Activated CD4-positive, alpha-beta T cell treated with anti-CD3 and anti-CD28 coated beads, Interleukin-2, amount 50 U/mL, for 1 hour (primary cell): ENCODE measurements around the gene LRRTM4.
"Not testable (repeated sequence)": the region's sequence is repeated elsewhere in the genome, so short reads cannot be mapped to it uniquely, and the experiment has no call there.

Experiments
- DNase-seq: peaks from one replicate; pipeline ENCODE4 v3.0.0-alpha.2; 2020

LRRTM4 gene

DNA sequence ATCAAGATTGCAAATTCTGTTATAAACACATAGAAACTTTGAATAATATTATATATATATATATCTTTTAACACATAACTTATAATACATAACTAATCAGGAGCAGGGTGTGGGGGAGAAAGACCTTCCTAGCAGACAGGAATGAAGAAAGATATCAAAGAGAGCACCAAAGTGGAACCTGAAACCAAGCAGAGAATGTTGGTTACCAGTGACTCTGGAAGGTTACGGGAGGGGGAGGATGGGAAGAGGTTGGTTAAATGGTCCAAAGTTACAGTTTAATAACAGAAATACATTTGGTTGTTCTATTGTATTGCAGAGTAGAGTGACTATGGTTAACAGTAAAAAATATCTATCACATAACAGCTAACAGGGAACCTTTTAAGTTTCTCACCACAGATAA, 366.7 kb downstream of the LRRTM4 start:
- DNase-seq: no peak

DNA sequence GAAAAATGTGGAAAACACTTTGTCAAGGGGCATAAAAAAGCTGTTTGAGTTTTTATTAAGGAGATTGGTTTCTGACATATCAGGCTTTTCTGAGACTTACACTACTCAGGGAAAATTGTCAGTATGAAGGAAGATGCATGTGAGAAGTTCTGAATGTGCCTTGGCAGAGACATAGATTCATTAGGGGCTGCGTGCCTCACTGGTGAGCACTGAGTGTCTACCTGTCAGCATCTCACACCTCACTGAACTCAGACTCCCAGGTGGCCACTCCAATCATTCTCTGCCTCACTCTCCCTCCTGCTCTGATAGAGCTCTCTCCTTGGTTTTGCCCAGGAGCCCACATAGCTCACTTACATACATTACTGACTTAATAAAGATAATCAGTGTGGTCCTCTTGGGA, 372.6 kb downstream of the LRRTM4 start:
- DNase-seq: no peak

DNA sequence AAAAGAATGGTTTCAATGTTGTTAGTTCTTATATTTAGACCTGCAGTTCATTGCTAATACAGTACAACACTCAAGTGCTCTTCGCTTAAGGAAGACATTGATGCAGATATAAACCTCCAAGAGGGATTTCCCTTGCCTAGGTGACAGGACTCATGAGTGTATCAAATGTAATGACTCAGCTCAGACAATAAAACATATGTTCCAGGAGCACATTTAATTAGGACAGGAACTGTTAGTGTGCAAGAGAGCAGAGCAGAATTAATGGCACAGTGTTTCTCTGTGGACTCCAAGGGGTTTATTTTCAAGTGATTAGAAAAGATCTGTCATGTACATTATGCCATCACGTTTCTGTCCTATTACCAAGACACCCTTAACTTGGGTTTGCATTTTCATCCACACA, 375.0 kb downstream of the LRRTM4 start:
- no peak for DNase-seq

DNA sequence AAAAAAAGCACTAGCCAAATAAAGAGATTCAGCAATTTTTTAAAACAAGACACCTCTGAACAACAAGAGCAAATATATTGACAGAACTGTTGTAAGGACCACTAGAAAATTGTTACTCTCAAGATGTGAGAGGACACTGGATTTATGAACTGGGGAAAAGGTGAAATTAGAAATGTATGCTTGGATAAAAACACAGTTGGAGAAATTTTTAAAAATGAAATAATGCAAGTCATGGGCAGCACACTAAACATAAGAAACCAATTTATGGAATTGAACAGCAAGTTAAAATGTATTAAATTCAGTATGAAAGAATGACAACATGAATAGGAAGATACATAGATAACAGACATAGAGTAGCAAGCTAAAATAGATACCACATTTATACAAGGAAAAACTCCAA, 377.4 kb downstream of the LRRTM4 start:
- DNase-seq: no peak

DNA sequence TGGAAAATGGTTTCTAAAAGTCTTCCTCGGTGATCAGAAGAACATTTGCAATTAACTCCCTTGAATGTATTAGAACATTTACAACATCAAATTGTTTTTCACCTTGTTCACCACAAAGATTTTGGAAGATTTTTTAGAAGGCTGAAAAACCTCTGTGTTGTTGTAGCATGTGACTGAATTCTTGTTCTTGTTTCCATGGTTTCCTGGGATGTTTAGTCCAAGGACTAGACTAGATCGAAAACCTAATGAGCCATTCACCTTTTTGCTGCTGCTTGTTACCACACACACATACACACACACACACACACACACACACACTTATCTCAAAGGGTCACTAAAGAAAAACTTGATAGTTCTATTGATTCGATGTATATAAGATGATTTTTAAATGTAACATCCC, 380.0 kb downstream of the LRRTM4 start:
- no peak for DNase-seq

DNA sequence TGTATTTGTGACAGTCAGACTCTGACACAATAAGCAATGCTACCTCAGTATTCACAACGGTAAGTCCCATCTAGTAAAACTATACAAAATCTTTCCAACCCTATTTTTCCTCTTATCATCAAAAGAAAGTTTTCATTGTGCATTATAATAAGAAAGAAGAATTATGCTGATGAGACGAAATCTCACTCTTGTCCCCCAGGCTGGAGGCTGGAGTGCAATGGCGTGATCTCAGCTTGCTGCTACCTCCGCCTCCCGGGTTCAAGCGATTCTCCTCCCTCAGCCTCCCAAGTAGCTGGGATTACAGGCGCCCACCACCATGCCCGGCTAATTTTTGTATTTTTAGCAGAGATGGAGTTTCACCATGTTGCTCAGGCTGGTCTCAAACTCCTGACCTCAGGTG, 393.7 kb downstream of the LRRTM4 start:
- not testable (repeated sequence) for DNase-seq

DNA sequence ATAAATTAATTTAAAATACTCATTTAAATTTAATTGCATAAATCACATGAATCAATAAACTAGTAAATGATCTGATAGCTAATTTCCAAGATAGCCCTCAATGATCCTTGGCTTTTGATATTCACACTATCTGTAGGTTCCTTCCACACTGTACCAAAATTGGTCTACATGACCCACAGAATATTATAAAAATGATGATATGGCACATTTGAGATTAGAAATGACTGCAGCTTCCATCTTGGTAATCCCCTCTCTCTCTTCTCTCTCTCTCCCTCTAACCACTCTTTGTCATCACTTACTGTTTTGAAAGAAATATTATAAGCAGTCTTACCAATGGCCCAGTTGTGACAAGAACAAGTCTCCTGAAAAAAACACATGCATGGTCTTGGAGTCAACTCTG, 394.8 kb downstream of the LRRTM4 start:
- no peak for DNase-seq

DNA sequence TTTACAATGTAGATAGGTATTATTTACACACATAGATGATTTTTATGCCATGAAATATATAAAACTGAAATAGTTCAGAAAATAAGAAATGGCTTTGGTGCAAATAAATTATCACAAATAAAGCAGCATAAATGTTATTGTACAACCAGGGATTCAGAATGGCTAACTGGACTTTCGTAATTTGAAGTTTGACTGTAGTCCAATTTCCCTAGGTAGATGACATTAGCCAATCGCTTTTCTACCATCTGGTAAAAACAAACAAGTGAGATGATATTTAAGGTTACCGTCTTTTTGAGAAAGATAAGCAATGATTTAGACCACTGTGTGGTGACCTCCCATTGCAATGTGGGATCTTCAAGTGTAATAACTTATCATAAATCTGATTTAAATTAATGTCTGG, 400.7 kb downstream of the LRRTM4 start:
- DNase-seq: no peak

DNA sequence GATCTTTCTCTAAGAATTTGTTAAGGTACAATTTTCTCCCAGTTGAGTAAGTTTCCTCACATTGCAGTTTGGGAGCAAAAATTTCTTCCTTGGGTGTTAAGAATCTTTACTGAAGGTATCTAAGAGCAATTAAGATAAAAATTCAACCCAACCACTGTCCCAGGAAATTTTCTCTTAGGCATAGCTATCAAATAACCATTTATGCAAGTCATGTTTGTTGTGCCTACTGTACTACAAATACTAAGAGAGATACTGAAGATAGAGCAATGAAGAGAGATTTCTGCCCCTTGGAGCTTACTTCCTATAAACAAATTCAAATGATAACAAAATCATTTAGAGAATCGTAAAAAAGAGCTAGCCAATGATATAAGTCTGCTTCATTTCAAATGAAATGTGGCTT, 402.8 kb downstream of the LRRTM4 start:
- DNase-seq: no peak

DNA sequence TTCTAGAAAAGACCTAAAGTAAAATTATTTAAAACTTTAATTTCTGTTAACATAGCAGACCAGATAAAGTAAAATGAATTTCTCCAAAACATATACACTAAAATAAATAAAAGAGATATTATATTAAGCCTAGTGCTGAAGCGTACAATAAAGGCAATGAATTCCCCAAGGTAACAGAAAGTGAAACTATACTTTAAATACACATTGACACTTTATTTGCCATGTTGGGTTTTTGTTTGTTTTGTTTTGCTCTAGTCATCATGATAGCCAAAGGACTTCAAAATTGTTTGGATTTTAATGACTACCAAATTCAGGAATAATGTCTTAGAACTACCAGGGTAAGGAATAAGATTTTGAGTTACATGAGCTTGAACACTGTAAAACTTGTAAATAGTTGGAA, 413.3 kb downstream of the LRRTM4 start:
- DNase-seq: no peak

DNA sequence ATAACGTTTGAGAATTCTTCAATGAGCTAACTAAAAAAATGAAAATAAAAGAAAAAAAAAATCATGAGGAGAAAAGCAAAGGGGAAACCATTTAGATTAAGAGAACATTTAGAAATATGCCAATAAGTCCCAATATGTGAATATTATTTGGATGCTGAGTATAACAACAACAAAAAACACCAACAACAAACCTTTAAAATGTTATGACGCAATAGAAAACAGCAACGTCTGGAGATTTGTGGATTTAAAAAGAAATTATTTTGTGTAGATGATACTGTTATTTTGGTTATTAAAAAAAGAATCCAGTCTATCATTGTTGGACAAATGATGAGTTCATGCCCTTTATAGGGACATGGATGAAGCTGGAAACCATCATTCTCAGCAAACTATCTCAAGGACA, 417.2 kb downstream of the LRRTM4 start:
- DNase-seq: no peak

DNA sequence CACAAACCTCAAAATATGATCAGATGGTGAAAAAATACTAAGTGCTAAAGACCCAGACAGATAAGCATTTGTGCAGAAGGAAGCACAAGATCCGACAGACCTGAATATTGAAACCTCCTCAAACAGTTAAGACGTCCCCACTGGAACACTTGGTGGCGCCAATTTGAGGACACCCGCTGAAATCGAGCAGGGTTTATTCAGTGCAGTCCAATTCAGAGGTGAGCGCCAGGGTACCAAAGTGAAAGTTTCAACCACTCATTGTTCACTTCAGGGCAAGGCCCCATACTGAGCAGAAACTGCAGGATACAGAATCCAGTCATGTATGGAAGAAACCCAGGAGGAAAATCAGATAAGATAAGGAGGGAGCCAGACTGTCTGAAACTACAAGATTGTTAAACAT, 417.6 kb downstream of the LRRTM4 start:
- DNase-seq: no peak

DNA sequence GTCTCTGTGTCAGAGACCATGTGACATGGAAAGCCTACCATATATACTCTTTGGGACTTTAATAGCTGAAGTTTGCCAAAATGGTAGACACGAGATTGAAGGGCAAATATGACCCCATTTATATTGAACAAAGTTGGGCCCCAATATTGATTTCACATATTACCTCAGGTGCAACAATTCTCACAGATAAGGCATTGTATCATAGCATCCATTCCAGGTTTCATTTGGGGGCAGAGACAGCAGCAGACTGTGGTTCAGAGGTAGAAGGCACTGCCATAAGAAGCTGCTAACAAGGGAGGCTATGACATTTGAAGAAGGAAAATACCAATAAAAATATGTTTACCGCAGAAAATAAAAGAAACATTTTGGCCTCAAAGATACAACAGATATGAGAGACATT, 419.2 kb downstream of the LRRTM4 start:
- DNase-seq: no peak

DNA sequence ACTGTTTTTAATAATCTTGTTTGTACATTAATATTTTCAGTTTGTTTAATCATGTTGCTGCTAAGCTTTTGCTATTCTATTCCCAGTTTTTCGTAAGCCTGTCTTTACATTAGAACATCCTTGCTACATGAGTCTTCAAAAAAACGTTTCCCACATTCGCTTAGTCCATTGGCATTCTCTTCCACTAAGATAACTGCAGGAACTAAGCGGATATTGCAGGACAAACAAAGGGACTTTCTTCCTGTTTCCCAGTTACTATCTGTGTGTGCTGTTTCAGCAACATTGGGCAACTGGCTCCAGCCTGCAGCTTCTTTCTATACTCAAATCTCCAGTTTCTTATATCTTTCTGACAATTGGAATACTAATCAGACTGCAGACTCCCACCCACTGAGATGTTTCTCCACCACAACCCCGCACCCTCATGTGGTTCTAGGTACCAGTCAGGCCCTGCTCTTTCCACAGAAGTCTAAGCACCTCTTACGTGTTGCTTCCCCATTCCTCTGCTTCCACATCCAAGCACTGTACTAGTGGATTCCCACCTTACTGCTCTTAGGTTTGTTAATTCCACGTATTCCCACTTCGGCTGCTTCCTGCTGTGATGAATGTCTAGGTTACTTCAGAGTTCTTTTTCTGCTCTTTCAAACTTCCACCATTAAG, 420.3 kb downstream of the LRRTM4 start:
- DNase-seq: no peak

DNA sequence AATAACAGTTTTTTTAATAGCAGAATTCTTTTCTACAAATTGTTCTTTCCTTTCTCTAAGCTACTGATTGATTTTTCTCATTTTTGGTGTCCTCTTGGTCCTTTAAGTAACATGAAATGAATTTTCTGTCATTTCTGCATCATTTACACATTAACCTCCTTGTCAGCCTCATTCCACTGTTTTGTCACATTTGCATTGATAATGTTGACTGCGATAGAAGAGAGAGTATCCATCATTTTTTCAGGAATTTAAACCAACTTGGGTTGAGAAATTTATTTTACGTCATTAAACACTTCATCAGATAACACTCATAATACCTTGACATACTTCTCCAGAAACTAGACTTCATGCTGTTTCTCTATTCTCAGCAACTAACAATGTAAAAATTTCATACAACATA, 422.2 kb downstream of the LRRTM4 start:
- no peak for DNase-seq

DNA sequence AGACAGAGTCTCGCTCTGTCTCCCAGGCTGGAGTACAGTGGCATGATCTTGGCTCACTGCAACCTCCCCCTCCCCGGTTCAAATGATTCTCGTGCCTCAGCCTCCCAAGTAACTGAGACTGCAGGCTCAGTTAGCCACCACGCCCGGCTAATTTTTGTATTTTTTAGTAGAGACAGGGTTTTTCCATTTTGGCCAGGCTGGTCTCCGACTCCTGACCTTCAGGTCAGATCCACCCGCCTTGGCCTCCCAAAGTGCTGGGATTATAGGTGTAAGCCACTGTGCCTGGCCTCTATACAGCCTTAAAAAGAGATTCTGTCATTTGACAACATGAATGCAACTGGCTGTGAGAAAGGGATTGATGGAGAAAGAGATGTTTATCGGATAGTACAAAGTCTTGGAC, 426.7 kb downstream of the LRRTM4 start:
- DNase-seq: not testable (repeated sequence)

DNA sequence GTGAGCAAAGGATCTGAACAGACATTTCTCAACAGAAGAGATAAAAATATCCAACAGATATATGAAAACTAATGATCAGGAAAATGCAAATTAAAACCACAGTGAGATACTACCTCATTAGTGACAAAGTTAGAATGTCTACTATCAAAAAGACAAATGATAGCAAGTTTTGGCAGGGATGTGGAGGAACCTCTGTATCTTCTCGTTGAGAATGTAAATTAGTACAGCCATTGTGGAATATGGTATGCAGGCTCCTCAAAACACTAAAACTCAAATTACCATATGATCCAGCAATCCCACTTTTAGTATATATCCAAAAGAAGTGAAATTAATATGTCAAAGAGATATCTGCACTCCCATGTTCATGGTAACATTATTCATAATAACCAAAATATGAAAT, 427.1 kb downstream of the LRRTM4 start:
- DNase-seq: no peak

DNA sequence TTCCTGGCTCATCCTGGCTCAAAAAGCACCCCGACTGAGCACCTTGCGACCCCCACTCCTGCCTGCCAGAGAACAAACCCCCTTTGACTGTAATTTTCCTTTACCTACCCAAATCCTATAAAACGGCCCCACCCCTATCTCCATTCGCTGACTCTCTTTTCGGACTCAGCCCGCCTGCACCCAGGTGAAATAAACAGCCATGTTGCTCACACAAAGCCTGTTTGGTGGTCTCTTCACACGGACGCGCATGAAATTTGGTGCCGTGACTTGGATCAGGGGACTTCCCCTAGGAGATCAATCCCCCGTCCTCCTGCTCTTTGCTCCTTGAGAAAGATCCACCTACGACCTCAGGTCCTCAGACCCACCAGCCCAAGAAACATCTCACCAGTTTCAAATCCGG, 433.8 kb downstream of the LRRTM4 start:
- not testable (repeated sequence) for DNase-seq

DNA sequence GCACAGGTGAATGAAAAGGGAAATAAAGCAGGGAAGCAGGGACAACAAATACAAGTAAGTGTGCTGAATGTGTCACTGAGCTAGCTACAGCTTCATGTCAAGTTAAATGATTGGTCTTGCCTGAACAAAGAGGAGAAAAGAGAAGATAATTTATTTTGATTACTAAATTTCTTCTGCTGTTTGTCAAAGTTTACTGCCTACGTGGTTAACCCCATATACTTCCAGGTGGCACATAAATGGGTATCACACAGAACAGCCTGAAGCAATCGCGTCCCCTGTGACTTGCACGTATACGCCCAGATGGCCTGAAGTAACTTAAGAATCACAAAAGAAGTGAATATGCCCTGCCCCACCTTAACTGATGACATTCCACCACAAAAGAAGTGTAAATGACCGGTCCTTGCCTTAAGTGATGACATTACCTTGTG, 434.2 kb downstream of the LRRTM4 start:
- DNase-seq: no peak

DNA sequence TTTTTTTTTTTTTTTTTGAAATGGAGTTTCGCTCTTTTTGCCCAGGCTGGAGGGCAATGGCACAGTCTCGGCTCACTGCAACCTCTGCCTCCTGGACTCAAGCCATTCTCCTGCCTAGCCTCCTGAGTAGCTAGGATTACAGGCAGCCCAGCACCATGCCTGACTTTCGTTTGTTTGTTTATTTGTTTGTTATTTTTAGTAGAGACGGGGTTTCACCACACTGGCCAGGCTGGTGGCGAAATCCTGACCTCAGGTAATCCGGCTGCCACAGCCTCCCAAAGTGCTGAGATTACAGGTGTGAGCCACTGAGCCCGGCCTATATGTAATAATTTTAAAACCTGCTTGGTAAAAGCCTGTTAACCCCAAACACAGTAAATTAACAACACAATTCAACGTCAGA, 435.7 kb downstream of the LRRTM4 start:
- DNase-seq: no peak

DNA sequence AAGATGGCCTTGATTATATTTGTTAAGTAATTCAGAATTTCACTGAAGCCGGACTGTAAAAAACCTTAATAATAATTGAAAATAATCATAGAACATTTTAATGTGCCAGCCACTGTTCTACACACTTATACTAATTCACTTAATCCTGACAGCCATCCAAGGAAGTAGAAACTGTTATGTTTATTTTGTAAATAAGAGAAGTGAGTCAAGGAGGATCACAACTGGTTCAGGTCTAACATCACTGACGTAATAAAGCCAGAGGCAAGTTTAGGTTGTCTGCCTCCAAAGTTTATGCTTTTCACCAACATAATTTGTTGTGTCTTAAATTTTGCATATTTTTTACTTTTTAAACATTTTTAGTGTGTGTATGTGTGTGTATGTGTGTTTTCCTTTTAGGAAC, 436.1 kb downstream of the LRRTM4 start:
- DNase-seq: no peak

DNA sequence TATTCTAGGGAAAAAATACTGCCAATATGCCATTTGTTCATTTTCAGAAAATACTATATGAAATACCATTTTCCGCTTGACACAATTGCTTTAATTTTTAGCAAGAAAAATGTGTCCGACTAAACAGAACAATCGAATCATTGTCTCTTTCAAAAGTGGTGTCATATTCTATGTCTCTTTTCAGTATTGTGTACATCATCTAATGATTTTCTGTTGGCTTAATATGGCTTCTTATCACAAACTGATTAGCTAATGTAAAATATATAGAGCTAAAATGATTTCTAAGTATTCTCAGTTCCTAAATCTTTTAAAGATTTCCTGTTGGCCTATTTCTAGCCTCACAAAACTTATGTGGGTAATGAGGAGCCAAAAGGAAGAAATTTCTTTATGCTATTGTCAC, 436.6 kb downstream of the LRRTM4 start:
- DNase-seq: no peak

DNA sequence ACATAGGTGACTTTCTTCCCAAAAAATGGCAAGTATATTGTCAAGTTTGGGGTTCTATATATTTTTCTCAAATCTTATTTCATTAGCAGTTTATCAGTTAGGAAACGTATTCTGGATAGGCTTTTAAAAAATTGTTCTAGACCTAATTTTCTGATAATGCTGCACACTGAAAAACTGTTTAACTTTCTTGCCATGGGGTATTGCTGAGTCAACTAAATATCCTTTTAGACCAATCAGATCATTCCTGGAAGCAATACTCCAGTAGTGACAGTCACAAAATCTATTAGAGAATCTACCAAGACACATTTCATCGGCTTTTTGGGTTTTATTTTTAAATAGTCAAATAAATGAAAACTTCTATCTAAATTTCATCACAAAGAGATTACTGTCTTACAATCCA, 440.6 kb downstream of the LRRTM4 start:
- no peak for DNase-seq

DNA sequence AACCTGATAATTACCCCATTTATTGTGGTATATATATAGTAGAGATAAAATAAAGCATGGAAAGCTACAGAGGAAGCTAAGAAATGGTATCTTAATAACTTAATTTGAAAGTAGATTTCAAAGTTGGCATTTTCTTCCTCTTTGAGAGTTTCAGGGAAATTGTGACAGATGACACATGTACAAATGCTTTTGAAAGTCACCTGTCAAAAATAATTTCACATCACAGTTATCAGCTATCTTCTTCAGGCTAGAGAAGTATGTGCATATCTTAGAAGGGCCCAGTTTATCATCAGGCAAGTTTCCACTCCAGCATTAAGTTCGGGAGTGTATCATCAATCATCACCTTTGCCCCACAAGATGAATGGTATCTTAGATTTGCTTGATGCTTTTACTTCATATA, 457.9 kb downstream of the LRRTM4 start:
- DNase-seq: no peak

DNA sequence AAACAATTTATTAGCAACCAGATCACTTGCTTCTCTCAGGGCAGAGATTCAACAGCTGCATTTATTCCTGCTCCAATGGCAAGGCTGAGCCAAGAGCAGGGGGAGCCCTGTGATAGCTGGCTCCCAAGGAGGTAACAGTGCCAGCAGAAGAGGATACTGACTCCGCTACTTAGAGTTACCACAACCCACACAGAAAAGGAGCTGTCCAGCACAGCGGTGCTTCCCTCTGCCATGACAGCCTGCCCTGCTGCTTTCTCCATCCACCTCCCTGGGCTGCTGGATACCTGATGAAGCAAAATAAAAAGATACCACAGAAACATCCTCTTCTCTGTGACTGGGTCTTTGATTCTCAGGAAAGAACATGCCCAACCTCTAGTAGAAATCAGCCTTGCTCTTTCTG, 467.2 kb downstream of the LRRTM4 start:
- no peak for DNase-seq

DNA sequence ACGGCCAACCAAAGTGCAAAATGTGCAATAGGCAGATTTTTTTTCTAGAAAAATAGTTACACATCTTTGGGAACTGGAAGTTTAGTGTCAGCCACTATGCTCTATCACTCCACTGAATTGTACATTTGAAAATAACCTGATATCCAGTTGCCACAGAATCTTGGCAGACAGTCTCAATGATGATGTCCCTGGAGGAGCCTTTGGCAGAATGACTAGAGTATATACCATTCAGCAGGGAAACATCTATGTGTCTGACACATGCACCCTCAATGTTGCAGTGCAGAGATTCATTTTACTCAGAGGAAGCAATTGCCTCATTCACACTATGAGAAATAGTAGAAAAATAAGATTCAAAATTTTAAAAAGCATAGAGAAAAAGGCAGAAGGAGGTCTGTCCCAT, 475.8 kb downstream of the LRRTM4 start:
- DNase-seq: no peak
